HEK293T (cell line): Measurements from ENCODE around the gene HSPG2.

ENCODE experiments used
- CTCF ChIA-PET: fragments of 350-600 bp; formaldehyde crosslinking; extraction: SDS; loops from one replicate; lab custom pipeline; 2021; ENCODE audit warnings: antibody characterized with exemption, inconsistent platforms; lab: Yijun Ruan, JAX
- POLR2A ChIA-PET: fragments of 350-600 bp; formaldehyde crosslinking; extraction: SDS; loops from one replicate; lab custom pipeline; 2020; ENCODE audit warnings: antibody characterized with exemption, inconsistent platforms; lab: Yijun Ruan, JAX
- DNase-seq: peaks from one replicate; pipeline ENCODE4 v3.0.0; 2012; ENCODE audit warnings: mixed read lengths; ENCODE audit errors: extremely low spot score
- ARNT ChIP-seq: fragments of 450-650 bp; IDR thresholded peaks from 2 replicates; pipeline ENCODE4 v1.6.1; 2017; ENCODE audit warnings: mild to moderate bottlenecking
- BHLHE40 ChIP-seq: fragments of 450-650 bp; IDR thresholded peaks from 2 replicates; pipeline ENCODE4 v1.6.1; 2016; ENCODE audit warnings: mild to moderate bottlenecking, moderate library complexity, borderline replicate concordance
- CTBP1 ChIP-seq: fragments of 450-650 bp; IDR thresholded peaks from 2 replicates; pipeline ENCODE4 v1.6.1; 2016; ENCODE audit warnings: borderline replicate concordance
- ELF4 ChIP-seq: fragments of 450-650 bp; IDR thresholded peaks from 2 replicates; pipeline ENCODE4 v1.6.1; 2017; ENCODE audit warnings: antibody characterized with exemption
- FOXA1 ChIP-seq: fragments of 450-650 bp; IDR thresholded peaks from 2 replicates; pipeline ENCODE4 v1.6.1; 2016; ENCODE audit warnings: mild to moderate bottlenecking
- FOXK2 ChIP-seq: fragments of 450-650 bp; IDR thresholded peaks from 2 replicates; pipeline ENCODE4 v1.6.1; 2016; ENCODE audit warnings: mild to moderate bottlenecking
- FOXM1 ChIP-seq: fragments of 450-650 bp; IDR thresholded peaks from 2 replicates; pipeline ENCODE4 v1.6.1; 2017; ENCODE audit warnings: mild to moderate bottlenecking, borderline replicate concordance
- HDGF ChIP-seq: fragments of 450-650 bp; IDR thresholded peaks from 2 replicates; pipeline ENCODE4 v1.6.1; 2017; ENCODE audit warnings: antibody characterized with exemption, borderline replicate concordance
- L3MBTL2 ChIP-seq: fragments of 450-650 bp; conservative IDR thresholded peaks from 2 replicates; pipeline ENCODE4 v1.6.1; 2016; ENCODE audit warnings: mild to moderate bottlenecking
- LEF1 ChIP-seq: fragments of 450-650 bp; IDR thresholded peaks from 2 replicates; pipeline ENCODE4 v1.6.1; 2017; ENCODE audit warnings: mild to moderate bottlenecking, borderline replicate concordance
- NFRKB ChIP-seq: fragments of 450-650 bp; IDR thresholded peaks from 2 replicates; pipeline ENCODE4 v1.6.1; 2016; ENCODE audit warnings: mild to moderate bottlenecking, moderate library complexity
- SP1 ChIP-seq: fragments of 450-650 bp; IDR thresholded peaks from 2 replicates; pipeline ENCODE4 v1.6.1; 2017
- SUZ12 ChIP-seq: fragments of 450-650 bp; IDR thresholded peaks from 2 replicates; pipeline ENCODE4 v1.6.1; 2016; ENCODE audit warnings: mild to moderate bottlenecking
- TARDBP ChIP-seq: fragments of 450-650 bp; IDR thresholded peaks from 2 replicates; pipeline ENCODE4 v1.6.1; 2016
- ZNF384 ChIP-seq: fragments of 450-650 bp; IDR thresholded peaks from 2 replicates; pipeline ENCODE4 v1.6.1; 2016
- TF ChIP-seq, protein P1 (sequence below): fragments of 450-650 bp; IDR thresholded peaks from 2 replicates; pipeline ENCODE4 v1.6.1; 2016

The HSPG2 gene

DNA sequence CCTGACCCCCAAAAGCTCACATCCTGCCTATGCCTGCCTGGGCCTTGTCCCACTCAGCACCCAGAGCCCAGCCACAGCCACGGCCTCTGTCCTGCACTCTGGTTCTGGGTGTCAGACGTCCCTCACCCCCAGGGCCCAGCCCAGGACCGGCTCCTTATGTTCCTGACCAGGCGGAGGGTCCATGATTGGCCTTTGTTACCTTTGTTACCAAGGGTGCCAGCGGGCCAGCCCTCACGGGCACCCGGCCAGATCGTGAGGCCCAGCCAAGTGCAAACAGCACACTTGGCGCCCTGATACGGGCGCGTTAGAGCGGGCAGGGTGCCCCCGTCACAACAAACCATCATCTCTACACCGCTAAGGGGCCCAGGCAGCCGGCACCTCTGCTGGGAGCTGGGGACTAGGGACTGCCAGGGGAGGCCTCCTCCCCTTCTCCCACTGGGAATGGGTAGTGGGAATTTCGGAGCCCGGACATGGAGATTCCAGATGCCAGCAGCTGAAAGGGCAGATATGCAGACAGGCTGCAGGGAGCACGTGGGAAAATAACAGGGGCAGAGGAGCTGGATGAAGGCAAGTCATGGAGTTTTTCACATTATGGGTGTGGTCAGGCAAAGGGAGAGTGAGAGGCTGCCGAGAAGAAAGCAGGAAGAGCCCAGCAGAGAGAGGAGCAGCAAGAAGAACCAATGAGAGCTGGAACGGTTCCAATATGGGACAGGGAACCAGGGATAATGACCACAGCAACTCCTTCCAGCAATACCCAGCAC is 22.1 kb downstream of the HSPG2 start:
- no peak for DNase-seq
- TF ChIP-seq CTBP1 (no peak), SP1 (no peak), NFRKB (no peak), SUZ12 (no peak), L3MBTL2 (no peak), FOXK2 (no peak), HDGF (no peak), ARNT (no peak), FOXM1 (no peak), TARDBP (no peak)
- TF ChIP-seq, protein P1, sequence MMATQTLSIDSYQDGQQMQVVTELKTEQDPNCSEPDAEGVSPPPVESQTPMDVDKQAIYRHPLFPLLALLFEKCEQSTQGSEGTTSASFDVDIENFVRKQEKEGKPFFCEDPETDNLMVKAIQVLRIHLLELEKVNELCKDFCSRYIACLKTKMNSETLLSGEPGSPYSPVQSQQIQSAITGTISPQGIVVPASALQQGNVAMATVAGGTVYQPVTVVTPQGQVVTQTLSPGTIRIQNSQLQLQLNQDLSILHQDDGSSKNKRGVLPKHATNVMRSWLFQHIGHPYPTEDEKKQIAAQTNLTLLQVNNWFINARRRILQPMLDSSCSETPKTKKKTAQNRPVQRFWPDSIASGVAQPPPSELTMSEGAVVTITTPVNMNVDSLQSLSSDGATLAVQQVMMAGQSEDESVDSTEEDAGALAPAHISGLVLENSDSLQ, result no peak
- POLR2A ChIA-PET, result no interaction called here
- CTCF ChIA-PET, result no interaction called here

- no peak for DNase-seq
- ChIA-PET POLR2A (no interaction called here), CTCF (interaction anchor here (0.7 kb wide), 1 partner anchor 33 kb away, joined by 3 read pairs; no protein-coding TSS in a partner anchor)
- TF ChIP-seq FOXA1 (no peak), CTBP1 (no peak), ELF4 (no peak), HDGF (no peak), FOXM1 (no peak), BHLHE40 (no peak), ARNT (no peak), FOXK2 (no peak), ZNF384 (no peak), SUZ12 (no peak), L3MBTL2 (no peak)
- TF ChIP-seq, protein P1, result no peak
These were observed 22.7 kb downstream of the HSPG2 start for GRCh38 chr1:21914450-21914849.

DNA sequence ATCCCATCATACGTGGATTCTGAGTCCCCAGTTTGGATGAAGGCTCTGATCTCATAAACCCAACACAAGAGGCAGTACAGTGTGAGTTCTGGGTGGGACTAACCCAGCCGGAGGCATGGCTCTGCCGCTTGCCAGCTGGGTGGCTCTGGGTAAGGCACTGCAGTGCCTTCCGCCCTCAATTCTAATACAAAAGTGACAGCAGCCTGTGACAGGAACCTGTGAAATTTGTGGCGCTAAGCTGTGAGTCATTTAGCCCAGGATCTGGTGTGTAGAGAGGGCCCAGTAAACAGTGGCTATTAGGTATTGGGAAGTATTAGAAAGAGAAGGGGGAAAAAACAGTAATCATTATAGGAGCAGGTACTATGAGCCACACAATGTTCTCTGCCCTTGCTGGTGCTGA is 23.3 kb downstream of the HSPG2 start:
- TF ChIP-seq NFRKB (no peak), TARDBP (no peak), FOXM1 (no peak), SP1 (no peak), BHLHE40 (no peak)
- ChIA-PET POLR2A (no interaction called here), CTCF (interaction anchor here (0.7 kb wide), 1 partner anchor 32 kb away, joined by 3 read pairs; no protein-coding TSS in a partner anchor)
- DNase-seq, result no peak

DNA sequence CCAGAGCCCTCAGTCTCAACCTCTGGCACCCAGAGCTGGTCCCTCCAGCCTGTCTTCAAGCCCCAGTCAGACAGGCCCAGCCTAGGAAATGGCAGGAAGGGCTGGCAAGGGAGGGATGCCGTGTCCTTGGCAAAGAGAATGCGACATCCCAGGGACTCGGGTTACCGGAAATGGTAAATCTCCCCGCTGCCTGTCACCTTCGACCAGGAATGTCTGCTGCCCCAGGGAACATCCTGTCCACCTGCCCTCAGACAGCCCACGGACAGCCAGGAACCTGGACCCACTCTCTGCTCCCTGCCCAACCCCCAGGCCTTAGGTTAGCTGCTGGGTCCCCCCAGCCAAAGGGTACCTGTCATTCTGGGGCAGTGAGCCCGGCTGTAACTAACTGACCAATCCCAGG is 23.9 kb downstream of the HSPG2 start:
- DNase-seq, result no peak
- POLR2A ChIA-PET, result no interaction called here
- CTCF ChIA-PET, result no interaction called here
- TF ChIP-seq ARNT (no peak), CTBP1 (no peak), SUZ12 (no peak), TARDBP (no peak), BHLHE40 (no peak), HDGF (no peak), FOXM1 (no peak), FOXA1 (no peak), NFRKB (no peak), ELF4 (no peak), FOXK2 (no peak), ZNF384 (no peak), L3MBTL2 (no peak), SP1 (no peak), LEF1 (no peak)
- TF ChIP-seq, protein P1, result no peak

GRCh38 chr1:21912038-21912758 is 24.9 kb downstream of the HSPG2 start:
- POLR2A ChIA-PET, result interaction anchor here (1.1 kb wide), 1 partner anchor 9 kb away, joined by 3 read pairs; no protein-coding TSS in a partner anchor
- TF ChIP-seq SUZ12 (no peak), BHLHE40 (no peak), ELF4 (no peak), CTBP1 (no peak), LEF1 (no peak), NFRKB (no peak), SP1 (no peak), ZNF384 (no peak), FOXK2 (no peak), L3MBTL2 (no peak), TARDBP (no peak), HDGF (no peak)
- TF ChIP-seq, protein P1, result no peak
- no peak for DNase-seq
- CTCF ChIA-PET, result no interaction called here
